Vagina (tissue), 2 donors: ENCODE results near the gene HERC5.

ENCODE experiments used
- CTCF ChIP-seq, 3 experiments: fragments of 450-650 bp in 2 of 3; fragments of 200-600 bp in 1 of 3; sonication (generic) in 1 of 3; IDR thresholded peaks; one replicate each; pipeline ENCODE4 v1.5.1; 2017 to 2019; ENCODE audit warnings: antibody characterized with exemption in 3 of 3, mild to moderate bottlenecking in 2 of 3, moderate library complexity in 2 of 3
- POLR2A ChIP-seq, 2 donors: fragments of 450-650 bp; IDR thresholded peaks; one replicate each; pipeline ENCODE4 v1.6.1; 2017; ENCODE audit warnings: antibody characterized with exemption in 2 of 2, mild to moderate bottlenecking in 2 of 2, moderate library complexity in 2 of 2

- TF ChIP-seq CTCF (IDR thresholded peaks at IDR 0.05) = no peak
- TF ChIP-seq POLR2A (IDR thresholded peaks at IDR 0.05) = no peak
Observed at GRCh38 chr4:88528861-88529260, 71.9 kb downstream of the HERC5 start.
